B cell (primary cell): Measurements from ENCODE around the gene UNC79.

ENCODE experiments used
- EZH2 ChIP-seq: IDR thresholded peaks from 2 replicates; pipeline ENCODE4 v1.6.1; 2012; ENCODE audit warnings: borderline replicate concordance, low read depth, mild to moderate bottlenecking, moderate library complexity, low read length; ENCODE audit not compliant: insufficient read depth, poor library complexity, severe bottlenecking
- TF ChIP-seq, protein P1 (sequence below): fragments of 200-600 bp; IDR thresholded peaks from one replicate; pipeline ENCODE4 v1.8.0; 2022; ENCODE audit warnings: antibody characterized with exemption, mild to moderate bottlenecking

DNA sequence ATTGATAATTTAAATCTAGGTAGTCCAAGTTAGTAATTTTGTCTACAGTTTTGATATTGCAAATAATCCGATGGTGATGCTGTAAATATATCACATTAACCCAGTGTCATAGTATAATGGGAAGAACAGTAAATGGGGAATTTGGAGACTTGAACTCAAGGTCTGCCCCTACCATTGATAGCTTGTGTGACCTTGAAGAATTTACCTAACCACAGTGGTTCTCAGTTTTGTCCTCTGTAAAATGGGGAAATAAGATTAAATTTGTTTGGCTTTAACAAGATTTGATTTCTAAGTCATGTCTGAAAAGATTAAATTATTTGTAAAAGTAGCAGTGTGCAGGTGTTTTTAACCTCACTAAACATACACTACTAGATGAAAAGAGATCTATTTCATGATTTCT, 100.9 kb downstream of the UNC79 start:
- TF ChIP-seq, protein P1, sequence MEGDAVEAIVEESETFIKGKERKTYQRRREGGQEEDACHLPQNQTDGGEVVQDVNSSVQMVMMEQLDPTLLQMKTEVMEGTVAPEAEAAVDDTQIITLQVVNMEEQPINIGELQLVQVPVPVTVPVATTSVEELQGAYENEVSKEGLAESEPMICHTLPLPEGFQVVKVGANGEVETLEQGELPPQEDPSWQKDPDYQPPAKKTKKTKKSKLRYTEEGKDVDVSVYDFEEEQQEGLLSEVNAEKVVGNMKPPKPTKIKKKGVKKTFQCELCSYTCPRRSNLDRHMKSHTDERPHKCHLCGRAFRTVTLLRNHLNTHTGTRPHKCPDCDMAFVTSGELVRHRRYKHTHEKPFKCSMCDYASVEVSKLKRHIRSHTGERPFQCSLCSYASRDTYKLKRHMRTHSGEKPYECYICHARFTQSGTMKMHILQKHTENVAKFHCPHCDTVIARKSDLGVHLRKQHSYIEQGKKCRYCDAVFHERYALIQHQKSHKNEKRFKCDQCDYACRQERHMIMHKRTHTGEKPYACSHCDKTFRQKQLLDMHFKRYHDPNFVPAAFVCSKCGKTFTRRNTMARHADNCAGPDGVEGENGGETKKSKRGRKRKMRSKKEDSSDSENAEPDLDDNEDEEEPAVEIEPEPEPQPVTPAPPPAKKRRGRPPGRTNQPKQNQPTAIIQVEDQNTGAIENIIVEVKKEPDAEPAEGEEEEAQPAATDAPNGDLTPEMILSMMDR = no peak
- no peak for TF ChIP-seq EZH2
